ENCODE results near the gene KCNAB1. TPM values are rescaled to one million over a fixed set of nuclear protein-coding genes. Genes with fewer than 3 reads are reported as not detected.

KCNAB1 gene
- total and polyA plus RNA-seq, 2 donors (not counting 3 experiments of a cell fraction or from before 2014, with no cell fraction given) = 0.21 TPM; not detected in 1

GRCh38 chr3:156176629-156177210 lies 56.3 kb downstream of the KCNAB1 start:
- H3K9me1 ChIP-seq (replicated peaks; ENCODE audit: control insufficient read depth, extremely low read depth, insufficient read depth, low read length) = no peaks in the 10 kb centered on the region
- dilution Hi-C loops (cut with MboI; ENCODE audit: extremely low pct_ligation_motif_present, low sequenced_read_pairs) (no loop called here), intact Hi-C loops (cut with micrococcal nuclease) (no loop called here)
- CTCF ChIA-PET = interaction anchor here (5.9 to 7.7 kb wide), 2 partner anchors 205 to 333 kb away, joined by 267 to 424 read pairs; no protein-coding TSS in a partner anchor
- FAIRE-seq (no peak), DNase-seq (ENCODE audit: low read depth, low spot score) (no peak)
- H3K36me3 ChIP-seq (ENCODE audit: control insufficient read depth in 2 of 2, extremely low read depth in 1 of 2, insufficient read depth in 2 of 2, low read length in 2 of 2) = no peaks in the 10 kb centered on the region
- BruUV-seq (replicated peaks) = no TSS peak
- H3K4me2 ChIP-seq (ENCODE audit: insufficient read depth, low read length) = no peak overlapping the region
- H3K27me3 ChIP-seq (ENCODE audit: control insufficient read depth in 2 of 2, insufficient read depth in 2 of 2, low read length in 2 of 2) = no peaks in the 10 kb centered on the region
- H4K20me1 ChIP-seq (replicated peaks; ENCODE audit: control insufficient read depth, extremely low read depth, insufficient read depth, low read length) = no peaks in the 10 kb centered on the region
- H3K4me3 ChIP-seq (replicated peaks in 1 of 3; ENCODE audit: insufficient read depth in 1 of 3, low read depth in 1 of 3, low read length in 3 of 3) = no peak overlapping the region
- H3K9ac ChIP-seq (replicated peaks; ENCODE audit: extremely low read depth, insufficient read depth, low read length) = no peak overlapping the region
- no peak for TF ChIP-seq POLR2AphosphoS5 (IDR thresholded peaks at IDR 0.05; ENCODE audit: insufficient read depth, low read depth, low read length)
- no peak for TF ChIP-seq POLR2A (IDR thresholded peaks at IDR 0.05; ENCODE audit: low read depth, low read length)
- no peak for TF ChIP-seq GATA2 (IDR thresholded peaks at IDR 0.05; ENCODE audit: insufficient read depth, insufficient read length, low read depth, low read length)
- no peak for TF ChIP-seq FOS (IDR thresholded peaks at IDR 0.05; ENCODE audit: borderline replicate concordance, insufficient read depth, low read length)
- no peak for TF ChIP-seq JUN (IDR thresholded peaks at IDR 0.05; ENCODE audit: borderline replicate concordance, insufficient read depth, insufficient read length, low read depth)
- TF ChIP-seq CTCF (IDR thresholded peaks at IDR 0.05; ENCODE audit: extremely low read depth in 1 of 2, insufficient read depth in 1 of 2, low read depth in 1 of 2, low read length in 2 of 2) = no peak
- no peak for TF ChIP-seq EZH2 (IDR thresholded peaks at IDR 0.05; ENCODE audit: borderline replicate concordance, low read depth, low read length, severe bottlenecking)
- TF ChIP-seq, protein P1, sequence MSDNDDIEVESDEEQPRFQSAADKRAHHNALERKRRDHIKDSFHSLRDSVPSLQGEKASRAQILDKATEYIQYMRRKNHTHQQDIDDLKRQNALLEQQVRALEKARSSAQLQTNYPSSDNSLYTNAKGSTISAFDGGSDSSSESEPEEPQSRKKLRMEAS (IDR thresholded peaks at IDR 0.05; ENCODE audit: insufficient read depth, insufficient read length) = no peak
- TF ChIP-seq MYC (IDR thresholded peaks at IDR 0.05; ENCODE audit: low read depth, low read length) = no peak
- H3K27ac ChIP-seq (ENCODE audit: insufficient read depth, low read depth, low read length) = no peak overlapping the region
- no peaks in the 10 kb centered on the region for H3K79me2 ChIP-seq (ENCODE audit: control insufficient read depth, insufficient read depth, low read length)
- H3K4me1 ChIP-seq (ENCODE audit: control insufficient read depth, extremely low read depth, insufficient read depth, low read length) = no peaks in the 10 kb centered on the region
- POLR2A ChIA-PET = no interaction called here
- no peaks in the 10 kb centered on the region for H3K9me3 ChIP-seq (replicated peaks; ENCODE audit: control insufficient read depth, insufficient read depth, low read length)
- H2AFZ ChIP-seq (ENCODE audit: low read depth, low read length) = no peak overlapping the region

All from endothelial cell of umbilical vein (primary cell).